VCaP (cell line): ENCODE results near the gene FNDC4.
"Not testable (repeated sequence)": the region's sequence is repeated elsewhere in the genome, so short reads cannot be mapped to it uniquely, and the experiment has no call there.

ENCODE experiments used
- H3K27ac ChIP-seq: fragments of 450-650 bp; 2 replicates; pipeline ENCODE4 v1.5.1; 2017
- TF ChIP-seq, protein P1 (sequence below): fragments of 450-650 bp; conservative IDR thresholded peaks from 2 replicates; pipeline ENCODE4 v1.5.1; 2017; ENCODE audit warnings: mild to moderate bottlenecking, moderate library complexity

FNDC4 gene, protein sequence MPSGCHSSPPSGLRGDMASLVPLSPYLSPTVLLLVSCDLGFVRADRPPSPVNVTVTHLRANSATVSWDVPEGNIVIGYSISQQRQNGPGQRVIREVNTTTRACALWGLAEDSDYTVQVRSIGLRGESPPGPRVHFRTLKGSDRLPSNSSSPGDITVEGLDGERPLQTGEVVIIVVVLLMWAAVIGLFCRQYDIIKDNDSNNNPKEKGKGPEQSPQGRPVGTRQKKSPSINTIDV

DNA sequence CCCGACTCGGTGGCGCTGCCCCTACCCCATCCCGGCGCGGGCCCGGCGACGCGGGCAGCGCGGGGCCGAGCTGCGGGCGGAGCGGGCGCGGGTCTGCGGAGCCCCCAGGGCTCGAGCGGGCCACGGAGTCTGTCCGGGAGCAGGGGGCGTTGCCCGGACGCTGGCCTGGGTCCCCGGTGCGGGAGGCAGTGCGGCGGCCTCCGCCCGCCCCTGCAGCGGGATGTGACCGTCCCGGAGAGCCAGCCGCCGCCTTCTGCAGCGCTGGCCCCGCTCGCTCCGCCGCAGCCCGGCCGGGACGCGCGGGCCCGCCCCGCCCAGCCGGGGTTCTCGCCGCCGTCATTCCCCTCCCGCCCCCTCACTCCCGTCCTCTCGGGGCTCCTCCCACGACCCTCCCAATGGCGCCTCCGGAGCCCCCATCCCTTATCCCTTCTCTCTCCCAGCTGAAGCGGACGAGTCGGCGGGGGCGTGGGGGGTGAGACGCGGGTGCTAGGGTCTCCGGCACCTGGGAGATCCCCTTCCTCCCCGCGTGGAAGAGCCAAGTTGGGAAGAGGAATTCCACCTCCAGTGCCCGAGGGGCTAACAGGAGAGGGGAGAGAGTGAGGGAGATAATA, at the start of gene FNDC4:
FNDC4 (minus strand) TSS at position 257 of the 611 bp plus-strand sequence. CDS start 521 bp downstream, outside the sequence.
- H3K27ac ChIP-seq: peak within 1 kb of the TSS; percentile 57; the same call in 1 of the 2 replicates
- TF ChIP-seq, protein P1, sequence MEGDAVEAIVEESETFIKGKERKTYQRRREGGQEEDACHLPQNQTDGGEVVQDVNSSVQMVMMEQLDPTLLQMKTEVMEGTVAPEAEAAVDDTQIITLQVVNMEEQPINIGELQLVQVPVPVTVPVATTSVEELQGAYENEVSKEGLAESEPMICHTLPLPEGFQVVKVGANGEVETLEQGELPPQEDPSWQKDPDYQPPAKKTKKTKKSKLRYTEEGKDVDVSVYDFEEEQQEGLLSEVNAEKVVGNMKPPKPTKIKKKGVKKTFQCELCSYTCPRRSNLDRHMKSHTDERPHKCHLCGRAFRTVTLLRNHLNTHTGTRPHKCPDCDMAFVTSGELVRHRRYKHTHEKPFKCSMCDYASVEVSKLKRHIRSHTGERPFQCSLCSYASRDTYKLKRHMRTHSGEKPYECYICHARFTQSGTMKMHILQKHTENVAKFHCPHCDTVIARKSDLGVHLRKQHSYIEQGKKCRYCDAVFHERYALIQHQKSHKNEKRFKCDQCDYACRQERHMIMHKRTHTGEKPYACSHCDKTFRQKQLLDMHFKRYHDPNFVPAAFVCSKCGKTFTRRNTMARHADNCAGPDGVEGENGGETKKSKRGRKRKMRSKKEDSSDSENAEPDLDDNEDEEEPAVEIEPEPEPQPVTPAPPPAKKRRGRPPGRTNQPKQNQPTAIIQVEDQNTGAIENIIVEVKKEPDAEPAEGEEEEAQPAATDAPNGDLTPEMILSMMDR: no peak

- no peak overlapping the region for H3K27ac ChIP-seq
- TF ChIP-seq, protein P1: no peak
Measured at GRCh38 chr2:27544143-27544821, 49.3 kb upstream of the FNDC4 start.

- not testable (repeated sequence) for H3K27ac ChIP-seq
Measured at GRCh38 chr2:27539649-27540048, 44.6 kb upstream of the FNDC4 start.

GRCh38 chr2:27538839-27539450, 43.9 kb upstream of the FNDC4 start:
- not testable (repeated sequence) for H3K27ac ChIP-seq

GRCh38 chr2:27537287-27537686, 42.3 kb upstream of the FNDC4 start:
- no peak overlapping the region for H3K27ac ChIP-seq
- TF ChIP-seq, protein P1: no peak

DNA sequence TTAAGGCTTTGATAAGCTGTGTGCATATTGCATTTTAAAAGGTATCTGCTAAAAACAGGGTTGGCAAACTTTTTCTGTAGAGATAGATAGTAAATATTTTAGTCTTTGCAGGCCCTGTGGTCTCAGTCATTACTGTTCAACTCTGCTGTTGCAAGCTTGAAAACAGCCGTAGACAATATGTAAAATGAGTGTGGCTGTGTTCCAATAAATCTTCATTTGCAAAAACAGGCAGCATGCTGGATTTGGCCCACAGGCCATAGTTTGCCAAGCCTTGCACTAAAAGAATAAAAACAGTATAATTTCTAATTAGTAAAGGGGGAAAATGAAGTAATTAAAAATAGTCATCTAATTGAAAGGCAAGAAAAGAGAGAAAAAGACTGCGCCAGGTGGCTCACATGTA, 37.0 kb upstream of the FNDC4 start:
- TF ChIP-seq, protein P1: no peak
- H3K27ac ChIP-seq: no peak overlapping the region

DNA sequence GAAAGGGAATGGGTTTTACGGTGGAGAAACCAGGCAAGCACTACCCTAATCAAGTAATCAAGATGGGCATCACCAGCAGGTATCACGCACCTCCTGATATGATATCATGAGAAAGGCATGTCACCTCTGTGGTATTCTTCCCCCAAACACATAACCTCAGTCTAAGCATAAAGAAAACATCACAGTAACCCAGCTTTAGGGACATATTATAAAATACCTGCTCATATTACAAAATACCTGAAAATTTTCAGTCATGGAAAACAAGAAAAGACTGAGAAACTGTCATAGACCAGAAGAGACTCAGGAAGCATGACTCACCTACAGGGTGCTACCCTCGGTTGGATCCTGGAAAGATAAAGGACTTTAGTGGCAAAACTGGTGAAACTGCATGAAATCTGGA, 32.2 kb upstream of the FNDC4 start:
- TF ChIP-seq, protein P1: no peak
- no peak overlapping the region for H3K27ac ChIP-seq

- TF ChIP-seq, protein P1: peak; percentile 11; the same call in 1 of the 2 replicates
Measured at GRCh38 chr2:27522400-27522945, 27.5 kb upstream of the FNDC4 start.

More at GRCh38 chr2:27522400-27522945, 27.5 kb upstream of the FNDC4 start:
- H3K27ac ChIP-seq: no peak overlapping the region
